HG02840 (cell line): ENCODE results near the gene SIDT1.
"Not testable (repeated sequence)": the region's sequence is repeated elsewhere in the genome, so short reads cannot be mapped to it uniquely, and the experiment has no call there.

ENCODE experiments used
- ATAC-seq: cut with Tn5 transposase; IDR thresholded peaks from one replicate; pipeline ENCODE4 v1.9.1; 2021; ENCODE audit warnings: mild to moderate bottlenecking, moderate library complexity, moderate number of reproducible peaks; ENCODE audit not compliant: unreplicated experiment, low FRiP score

The SIDT1 gene

GRCh38 chr3:113629584-113630421 lies 97.4 kb downstream of the SIDT1 start:
- no peak for ATAC-seq

- ATAC-seq, result no peak
Observed at GRCh38 chr3:113630956-113631542, 98.7 kb downstream of the SIDT1 start.

GRCh38 chr3:113631573-113631972 lies 99.2 kb downstream of the SIDT1 start:
- no peak for ATAC-seq

- no peak for ATAC-seq
Observed at GRCh38 chr3:113634782-113635474, 102.6 kb downstream of the SIDT1 start.

- ATAC-seq, result not testable (repeated sequence)
Observed at GRCh38 chr3:113636034-113636433, 103.7 kb downstream of the SIDT1 start.

- no peak for ATAC-seq
Observed at GRCh38 chr3:113637756-113638155, 105.4 kb downstream of the SIDT1 start.

GRCh38 chr3:113638910-113639309 lies 106.6 kb downstream of the SIDT1 start:
- no peak for ATAC-seq

- no peak for ATAC-seq
Observed at GRCh38 chr3:113643583-113643982, 111.2 kb downstream of the SIDT1 start.

- ATAC-seq, result no peak
Observed at GRCh38 chr3:113648524-113648923, 116.2 kb downstream of the SIDT1 start.

GRCh38 chr3:113649174-113649845 lies 117.0 kb downstream of the SIDT1 start:
- ATAC-seq, result no peak

GRCh38 chr3:113654310-113654709 lies 122.0 kb downstream of the SIDT1 start:
- no peak for ATAC-seq

- no peak for ATAC-seq
Observed at GRCh38 chr3:113654851-113655250, 122.5 kb downstream of the SIDT1 start.

GRCh38 chr3:113658107-113658506 lies 125.8 kb downstream of the SIDT1 start:
- no peak for ATAC-seq

- ATAC-seq, result no peak
Observed at GRCh38 chr3:113659101-113659541, 126.8 kb downstream of the SIDT1 start.

- ATAC-seq, result no peak
Observed at GRCh38 chr3:113659996-113660395, 127.6 kb downstream of the SIDT1 start.

- no peak for ATAC-seq
Observed at GRCh38 chr3:113660458-113660857, 128.1 kb downstream of the SIDT1 start.

- ATAC-seq, result no peak
Observed at GRCh38 chr3:113660896-113661295, 128.5 kb downstream of the SIDT1 start.

- no peak for ATAC-seq
Observed at GRCh38 chr3:113662824-113663223, 130.5 kb downstream of the SIDT1 start.

- no peak for ATAC-seq
Observed at GRCh38 chr3:113663324-113663750, 131.0 kb downstream of the SIDT1 start.

- no peak for ATAC-seq
Observed at GRCh38 chr3:113663761-113664160, 131.4 kb downstream of the SIDT1 start.
